GM21515 (cell line): ENCODE measurements around the gene HNRNPLL.
"Not testable (repeated sequence)": the region's sequence is repeated elsewhere in the genome, so short reads cannot be mapped to it uniquely, and the experiment has no call there.

Source experiments
- ATAC-seq: cut with Tn5 transposase; IDR thresholded peaks from one replicate; pipeline ENCODE4 v1.9.1; 2021; ENCODE audit not compliant: unreplicated experiment

The HNRNPLL gene

DNA sequence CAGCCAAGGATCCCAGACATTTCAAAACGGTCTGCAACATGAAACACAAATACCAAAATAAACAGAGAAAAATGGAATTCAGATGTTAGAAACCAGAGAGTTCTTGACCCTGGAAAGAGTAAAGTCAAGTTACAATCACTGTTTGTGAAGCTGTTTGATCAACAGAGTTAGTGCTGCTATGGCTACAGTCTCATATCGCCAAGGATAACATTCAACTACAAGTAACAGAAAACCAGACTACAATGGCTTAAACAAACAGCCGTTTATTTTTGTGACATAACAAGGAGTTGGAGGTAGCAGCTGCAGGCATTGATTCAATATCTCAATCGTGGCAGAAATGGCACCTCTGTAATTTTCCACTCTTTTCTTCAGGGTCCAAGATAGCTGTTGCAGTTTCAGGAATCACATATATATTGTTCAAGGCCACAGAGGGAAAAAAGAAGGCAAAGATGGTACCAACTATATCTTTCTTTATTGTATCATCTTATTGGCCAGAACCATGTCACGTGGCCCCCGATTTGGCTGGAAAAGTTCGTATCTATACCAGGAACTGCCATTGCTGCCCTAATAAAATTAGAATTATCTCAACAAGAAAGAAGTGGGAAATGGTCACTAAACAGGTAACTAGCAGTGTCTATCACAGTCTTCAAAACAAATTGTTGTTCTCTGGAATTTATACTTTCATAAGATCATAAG lies 17.7 kb upstream of the HNRNPLL start:
- ATAC-seq = no peak

DNA sequence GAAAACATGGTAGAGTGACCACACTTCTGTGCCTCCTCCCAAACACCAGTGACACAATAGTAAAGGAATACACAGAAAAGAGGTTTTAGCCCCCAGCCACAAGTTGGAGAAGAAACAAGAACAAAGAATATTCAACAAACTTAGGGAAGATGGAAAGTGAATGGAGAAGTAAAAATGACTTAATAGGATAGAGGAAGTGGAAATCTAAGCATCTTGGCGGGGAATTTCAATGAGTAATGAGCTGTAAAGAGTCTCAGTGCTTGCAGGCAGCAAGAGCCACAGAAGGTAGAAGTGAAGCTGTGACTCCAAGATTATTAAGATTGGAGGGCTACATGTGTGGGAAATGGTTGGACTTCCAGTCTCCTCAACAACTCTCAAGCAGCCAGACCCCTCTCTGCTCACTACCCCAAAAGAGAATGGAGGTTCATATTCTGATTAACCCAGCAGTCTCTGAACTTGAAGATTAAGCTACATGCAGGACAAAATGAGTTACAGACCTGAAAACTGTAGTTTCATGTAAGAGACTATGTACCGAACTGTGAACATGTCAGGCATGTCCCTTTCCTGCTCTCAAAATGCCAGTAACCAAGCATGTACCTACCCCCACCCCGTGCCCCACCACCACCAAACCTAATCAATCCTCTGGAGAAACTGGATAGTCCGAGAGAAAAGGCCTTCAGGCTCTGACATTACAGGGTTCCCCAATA lies 16.9 kb upstream of the HNRNPLL start:
- ATAC-seq = peak; percentile 54

GRCh38 chr2:38617301-38617700 lies 14.6 kb upstream of the HNRNPLL start:
- no peak for ATAC-seq

GRCh38 chr2:38615237-38615636 lies 12.5 kb upstream of the HNRNPLL start:
- no peak for ATAC-seq

- ATAC-seq = no peak
Measured at GRCh38 chr2:38613849-38614213, 11.1 kb upstream of the HNRNPLL start.

- no peak for ATAC-seq
Measured at GRCh38 chr2:38613126-38613848, 10.6 kb upstream of the HNRNPLL start.

DNA sequence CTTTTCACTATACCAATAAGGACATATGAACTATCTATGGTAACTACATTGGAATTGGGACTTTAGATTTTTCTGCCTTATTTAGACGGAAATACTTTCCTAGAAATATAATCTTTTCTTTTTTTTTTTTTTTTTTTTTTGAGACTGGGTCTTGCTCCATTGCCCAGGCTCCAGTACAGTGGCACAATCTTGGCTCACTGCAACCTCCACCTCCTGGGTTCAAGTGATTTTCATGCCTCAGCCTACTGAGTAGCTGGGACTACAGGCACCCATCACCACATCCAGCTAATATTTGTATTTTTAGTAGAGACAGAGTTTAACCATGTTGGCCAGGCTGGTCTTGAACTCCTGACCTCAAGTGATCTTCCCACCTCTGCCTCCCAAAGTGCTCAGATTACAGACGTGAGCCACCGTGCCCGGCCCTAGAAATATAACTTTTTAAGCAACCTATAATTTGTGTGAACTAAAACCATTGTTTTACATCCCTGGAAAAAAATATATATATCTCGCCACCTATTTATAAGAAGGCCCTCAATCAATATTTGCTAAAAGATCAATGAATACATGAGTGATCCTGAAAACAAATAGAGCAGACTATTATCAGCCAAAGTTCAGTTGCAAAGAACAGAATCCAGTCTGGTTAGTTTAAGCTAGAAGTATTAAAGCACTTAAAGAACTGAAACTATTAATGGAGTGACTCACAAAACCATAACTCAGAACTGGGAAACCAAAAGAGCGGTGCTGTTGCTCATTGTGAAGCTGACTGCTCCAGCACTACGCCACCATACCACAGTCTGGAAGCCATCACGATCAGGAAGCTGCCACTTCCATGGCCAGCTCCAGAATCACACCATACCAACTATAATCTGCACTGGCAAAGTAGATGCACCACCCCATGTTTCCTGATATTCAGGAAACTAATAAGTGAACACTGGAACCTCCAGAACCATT lies 8.4 kb upstream of the HNRNPLL start:
- ATAC-seq = peak; percentile 58

GRCh38 chr2:38609246-38609645 lies 6.5 kb upstream of the HNRNPLL start:
- ATAC-seq = not testable (repeated sequence)

DNA sequence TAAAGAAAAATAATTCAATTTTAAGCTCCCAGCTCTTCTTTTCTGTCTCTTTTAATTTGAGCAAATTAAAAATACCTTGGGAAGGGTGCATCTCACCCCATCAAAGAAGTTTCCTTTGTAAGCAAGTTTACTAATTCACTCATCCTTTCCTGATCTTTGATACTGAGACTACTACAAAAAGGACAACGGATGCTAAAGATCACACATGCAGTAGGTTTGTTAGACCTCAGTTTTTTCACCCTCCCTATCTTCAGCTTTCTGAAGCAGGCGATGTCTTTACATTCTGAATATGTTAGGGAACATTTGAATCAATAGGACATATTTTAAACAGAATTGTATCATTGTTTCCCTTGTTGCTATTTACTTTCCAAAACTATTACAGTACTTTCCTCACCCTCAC lies 6.0 kb upstream of the HNRNPLL start:
- no peak for ATAC-seq

GRCh38 chr2:38605298-38605830 lies 2.6 kb upstream of the HNRNPLL start:
- ATAC-seq = no peak

- ATAC-seq = peak; percentile 43
Measured at GRCh38 chr2:38603402-38604290, 918 bp upstream of the HNRNPLL start.

DNA sequence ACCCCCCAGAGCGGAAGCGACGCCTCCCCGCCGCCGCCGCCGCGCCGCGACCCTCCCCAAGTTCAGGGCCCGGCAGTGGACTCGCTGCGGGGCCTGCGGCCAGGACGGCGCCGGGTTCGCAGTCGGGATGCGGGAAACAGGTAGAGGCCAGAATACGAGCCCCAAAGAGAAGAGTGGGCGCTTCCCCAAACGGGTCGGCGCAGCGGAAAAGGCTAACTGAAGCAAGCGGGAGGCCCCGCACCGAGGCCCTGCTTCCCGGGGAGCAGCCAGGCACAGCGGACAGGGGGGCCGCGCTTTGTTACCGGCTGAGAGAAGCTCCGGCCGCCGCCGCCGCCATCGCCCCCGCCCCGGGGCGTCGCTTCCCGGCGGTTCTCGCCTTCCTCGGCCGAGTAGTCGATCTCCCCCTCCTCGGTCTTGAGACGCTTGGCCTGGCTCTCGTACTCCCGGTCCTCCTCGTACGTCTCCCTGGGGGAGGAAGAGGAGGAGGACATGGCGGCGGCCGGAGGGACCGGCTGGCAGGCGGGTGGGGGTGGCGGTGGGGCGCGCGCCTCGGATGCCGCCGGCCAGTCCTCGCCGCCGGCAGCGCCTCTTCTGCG lies 494 bp downstream of the HNRNPLL start:
- peak; percentile 8 for ATAC-seq

DNA sequence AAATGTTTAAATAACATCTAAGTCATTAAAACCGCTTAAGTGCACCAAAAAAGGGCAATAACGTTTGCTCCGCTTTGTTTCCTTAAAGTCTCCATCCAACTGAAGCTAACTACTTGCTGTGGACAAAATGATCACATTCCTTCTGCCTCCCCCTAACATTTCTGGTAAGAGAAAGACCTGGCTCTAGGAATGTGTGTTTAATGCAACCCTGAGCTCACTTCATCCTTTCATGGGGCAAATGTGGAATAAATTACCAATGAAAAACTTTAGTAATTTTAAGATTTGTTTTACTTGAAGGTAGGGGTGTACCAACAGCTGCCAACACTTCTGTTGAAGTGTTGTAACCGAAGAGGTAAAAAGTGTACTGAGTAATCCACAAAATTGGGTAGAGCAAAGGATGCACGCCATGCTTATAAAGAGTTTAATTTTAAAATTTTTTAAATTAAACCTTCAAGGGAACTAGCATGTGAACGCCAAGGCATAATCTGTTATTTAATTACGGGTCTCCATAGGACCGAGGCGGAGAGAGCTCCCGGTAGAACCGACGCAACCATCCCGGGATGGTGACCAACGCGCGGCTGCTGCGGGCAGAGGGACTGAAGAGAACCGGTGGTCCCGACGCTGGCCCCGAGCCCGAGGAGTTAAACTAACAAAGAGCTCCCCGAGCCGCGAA lies 1.1 kb downstream of the HNRNPLL start:
- no peak for ATAC-seq

GRCh38 chr2:38600921-38601455 lies 1.7 kb downstream of the HNRNPLL start:
- ATAC-seq = no peak

- ATAC-seq = no peak
Measured at GRCh38 chr2:38600242-38600891, 2.4 kb downstream of the HNRNPLL start.

GRCh38 chr2:38599706-38600105 lies 3.0 kb downstream of the HNRNPLL start:
- ATAC-seq = no peak

GRCh38 chr2:38598991-38599295 lies 3.8 kb downstream of the HNRNPLL start:
- no peak for ATAC-seq
